HG02938 (cell line): ENCODE data around the gene WIPF2.

ENCODE experiments used
- ATAC-seq: cut with Tn5 transposase; IDR thresholded peaks from one replicate; pipeline ENCODE4 v1.9.1; 2021; ENCODE audit warnings: mild to moderate bottlenecking, moderate library complexity; ENCODE audit not compliant: unreplicated experiment

Gene WIPF2

DNA sequence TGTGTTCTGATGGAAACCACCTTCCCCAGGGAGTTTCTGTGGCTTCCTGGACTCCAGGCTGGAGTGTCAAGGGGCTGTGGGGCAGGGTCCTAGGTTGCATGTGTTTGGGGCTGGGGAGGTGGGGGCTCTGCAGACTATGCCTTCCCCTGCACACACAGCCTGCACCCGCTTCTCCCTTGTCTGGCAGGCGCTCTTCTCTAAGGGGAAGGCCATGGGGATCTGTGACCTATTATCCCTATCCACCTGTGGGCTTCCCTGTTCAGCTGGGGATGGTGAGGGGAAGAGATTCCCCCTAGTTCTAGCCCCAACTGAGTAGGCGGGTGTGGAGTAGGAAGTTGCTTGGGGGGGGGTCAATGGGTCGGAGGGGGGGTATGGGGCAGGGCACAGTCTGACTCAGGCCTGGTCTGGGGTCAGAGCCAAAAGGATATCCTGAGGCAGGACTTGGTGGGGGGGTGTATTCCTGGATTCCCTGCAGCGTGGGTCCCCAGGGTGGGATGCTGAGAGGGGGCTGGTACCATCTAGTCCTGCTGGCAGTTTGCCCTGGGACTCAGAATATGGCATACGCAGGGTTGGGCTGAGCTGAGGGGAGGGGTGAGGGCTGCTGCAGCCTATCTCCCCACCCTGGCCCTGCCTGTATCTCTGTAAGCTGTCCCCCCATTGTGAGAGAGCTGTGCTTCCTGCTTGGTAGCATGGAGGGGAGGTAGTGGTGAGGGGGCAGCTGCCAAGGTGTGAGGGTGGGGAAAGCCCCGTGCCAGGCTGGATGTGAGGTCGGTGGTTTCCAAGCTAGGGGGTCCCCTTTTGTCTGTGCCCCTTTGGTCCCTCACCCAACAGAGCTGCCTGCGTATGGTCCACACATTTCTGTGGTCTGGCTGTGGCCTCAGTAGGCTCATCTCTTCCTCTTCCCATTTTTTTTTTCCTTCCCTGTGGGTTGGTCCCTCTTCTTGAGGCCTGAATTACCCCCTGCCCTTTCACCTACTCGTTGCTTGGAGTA, 104.6 kb downstream of the WIPF2 start:
- no peak for ATAC-seq

DNA sequence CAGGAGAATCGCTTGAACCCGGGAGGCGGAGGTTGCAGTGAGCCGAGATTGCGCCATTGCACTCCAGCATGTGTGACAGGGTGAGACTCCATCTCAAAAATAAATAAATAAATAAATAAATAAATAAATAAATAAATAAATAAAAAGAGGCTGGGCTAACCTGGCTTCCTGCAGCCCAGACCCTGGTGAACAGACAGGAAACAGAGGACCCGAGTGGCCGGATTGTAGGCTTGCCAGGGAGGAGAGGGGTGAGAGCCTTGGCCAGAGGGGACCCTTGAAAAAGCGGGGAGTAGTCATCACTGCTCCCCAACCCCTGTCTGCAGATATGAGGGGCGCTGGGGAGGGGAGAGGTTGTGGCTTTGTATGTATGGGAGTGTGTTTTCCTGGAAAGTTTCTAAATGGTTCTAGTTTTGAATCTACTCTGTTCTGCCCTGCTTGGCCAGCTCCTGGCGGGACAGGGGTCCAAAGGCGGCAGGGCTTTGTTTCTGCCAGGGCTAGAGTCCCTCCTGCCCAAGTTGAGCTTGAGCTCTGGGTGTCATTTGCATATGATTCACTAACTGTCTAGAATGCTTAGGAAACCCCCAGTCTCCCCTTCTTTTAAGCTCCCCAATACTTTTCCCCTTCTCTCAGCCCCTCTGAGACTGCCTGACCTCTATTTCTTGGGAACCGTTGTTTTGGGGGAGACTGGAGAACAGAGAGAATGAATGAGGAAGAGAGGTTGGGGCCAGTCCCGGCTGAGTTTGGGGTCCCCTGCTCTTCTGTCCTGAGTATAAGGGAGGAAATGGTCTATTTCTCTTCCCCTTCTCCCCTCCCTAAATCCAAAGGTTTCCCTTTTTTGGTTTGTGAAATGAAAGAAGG, 106.3 kb downstream of the WIPF2 start:
- ATAC-seq = no peak

DNA sequence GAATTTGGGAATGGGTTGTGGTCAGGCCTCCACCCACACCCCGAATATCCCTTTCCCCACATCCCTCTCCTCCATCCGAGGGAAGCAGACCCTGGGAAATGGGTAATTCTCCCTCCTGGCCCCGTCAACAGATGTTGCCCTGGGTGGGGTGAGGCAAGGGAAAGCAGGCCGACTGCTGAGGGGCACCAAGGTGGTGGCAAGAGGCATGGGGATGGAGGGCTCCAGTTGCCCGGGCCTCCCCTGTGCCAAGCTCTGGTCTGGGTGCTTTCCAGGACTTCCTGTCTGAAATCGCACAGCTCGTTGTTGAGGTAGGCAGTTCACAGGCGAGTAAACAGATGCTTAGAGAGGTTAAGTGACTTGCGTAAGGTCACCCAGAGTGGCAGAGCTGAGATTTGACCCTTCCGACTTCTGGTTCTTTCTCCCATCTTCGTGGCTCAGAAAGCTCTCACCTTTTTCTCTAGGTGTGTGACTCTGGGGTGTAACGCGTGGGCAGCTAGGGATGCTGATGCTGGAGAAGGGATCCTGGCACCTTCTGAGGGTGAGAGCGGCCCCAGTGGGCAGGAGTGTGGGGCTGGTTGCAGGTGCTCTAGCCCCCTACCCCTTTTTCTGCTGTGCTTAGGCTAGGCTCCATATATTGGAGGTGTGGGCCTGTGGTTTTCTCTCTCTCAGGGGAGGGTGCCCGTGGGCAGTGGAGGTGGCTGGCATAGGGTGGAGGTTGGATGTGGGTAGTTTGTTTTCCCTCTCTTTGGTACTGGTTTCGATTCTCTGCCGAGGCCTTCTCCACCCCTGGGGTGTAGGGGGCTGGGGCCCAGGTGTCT, 107.1 kb downstream of the WIPF2 start:
- ATAC-seq = no peak

DNA sequence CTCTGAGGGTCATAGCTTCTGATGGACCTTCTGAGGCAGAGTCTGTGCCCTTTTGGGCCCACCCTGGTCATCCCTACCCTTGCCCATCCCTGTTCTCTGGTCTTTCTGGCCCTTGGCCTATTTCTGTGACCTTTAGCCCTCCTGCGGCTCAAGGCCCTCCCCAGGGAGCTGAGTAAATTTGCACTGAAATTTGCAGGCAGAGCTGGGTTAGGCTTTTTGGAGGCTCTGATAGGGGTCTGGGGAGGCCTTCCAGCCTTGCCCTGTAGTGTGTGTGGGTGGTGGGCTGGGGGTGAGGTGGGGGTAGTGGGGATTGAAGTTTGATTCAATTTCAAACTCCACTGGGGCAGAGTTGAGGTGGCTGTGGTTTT, 107.7 kb downstream of the WIPF2 start:
- ATAC-seq = no peak

DNA sequence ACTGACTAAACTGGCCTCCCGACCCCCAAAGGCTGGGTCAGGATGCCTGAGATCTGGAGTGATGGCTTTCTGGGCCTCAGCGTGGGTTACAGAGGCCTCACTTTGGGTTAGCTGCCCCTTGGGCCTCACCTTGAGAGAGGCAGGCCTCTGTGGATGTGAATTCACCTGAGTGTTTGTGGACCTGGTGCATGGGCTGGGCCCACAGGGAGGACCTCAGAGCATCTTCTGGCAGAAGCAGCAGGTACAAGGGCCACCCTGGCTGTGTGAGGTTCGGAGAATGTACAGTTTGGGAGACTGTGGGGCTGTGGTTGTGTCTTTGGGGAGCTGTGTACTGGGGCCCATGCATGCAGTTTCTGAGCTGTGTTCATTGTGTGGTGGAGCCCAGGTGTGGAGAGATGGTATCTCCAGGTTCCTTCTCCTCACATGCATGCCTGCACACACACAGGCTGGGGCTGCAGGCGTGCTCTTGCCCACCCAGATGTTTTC, 108.2 kb downstream of the WIPF2 start:
- no peak for ATAC-seq

DNA sequence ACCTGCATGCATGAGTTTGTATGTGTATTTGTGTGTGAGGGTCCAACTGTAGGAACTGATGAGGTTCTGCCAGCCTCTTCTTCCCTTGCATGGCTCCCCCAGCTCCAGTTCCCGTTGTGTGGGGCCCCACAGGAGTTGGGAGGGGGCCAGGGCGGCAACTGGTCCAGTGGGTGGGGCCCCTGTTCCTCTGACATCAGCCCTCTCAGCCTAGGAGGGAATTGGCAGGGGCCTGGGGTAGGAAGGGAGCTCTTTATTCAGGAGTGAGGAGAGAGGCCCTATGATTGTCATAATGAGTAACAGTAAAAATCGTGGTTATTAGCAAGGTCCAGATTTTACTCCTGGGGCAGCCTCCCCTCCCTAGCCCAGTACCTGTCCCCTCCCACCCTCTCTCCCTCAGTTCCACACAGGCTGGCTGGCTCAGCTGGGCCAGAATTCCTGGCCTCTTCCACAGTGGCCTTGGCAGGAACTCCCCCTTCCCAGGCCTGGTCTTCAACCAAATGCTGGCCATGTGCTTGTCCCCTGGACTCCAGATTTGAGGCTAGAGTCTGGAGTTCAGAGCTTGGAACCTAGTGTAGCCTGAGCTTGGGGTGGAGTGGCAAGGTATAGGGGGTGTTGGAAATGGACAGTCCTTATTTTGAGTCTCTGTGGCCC, 108.8 kb downstream of the WIPF2 start:
- ATAC-seq = no peak

DNA sequence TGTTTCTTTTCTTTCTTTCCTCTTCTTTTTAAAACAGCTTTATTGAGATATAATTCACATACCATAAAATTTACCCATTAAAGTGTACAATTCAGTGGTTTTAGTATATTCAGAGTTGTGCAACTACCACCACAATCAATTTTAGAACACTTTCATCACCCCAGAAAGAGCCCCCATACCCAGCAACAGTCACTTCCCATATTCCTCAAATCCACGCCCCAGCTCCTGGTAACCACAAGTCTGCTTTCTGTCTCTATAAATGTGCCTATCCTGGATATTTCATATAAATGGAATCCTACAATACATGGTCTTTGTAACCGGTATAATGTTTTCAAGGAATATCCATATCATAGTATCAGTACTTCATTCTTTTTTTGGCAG, 109.3 kb downstream of the WIPF2 start:
- no peak for ATAC-seq

DNA sequence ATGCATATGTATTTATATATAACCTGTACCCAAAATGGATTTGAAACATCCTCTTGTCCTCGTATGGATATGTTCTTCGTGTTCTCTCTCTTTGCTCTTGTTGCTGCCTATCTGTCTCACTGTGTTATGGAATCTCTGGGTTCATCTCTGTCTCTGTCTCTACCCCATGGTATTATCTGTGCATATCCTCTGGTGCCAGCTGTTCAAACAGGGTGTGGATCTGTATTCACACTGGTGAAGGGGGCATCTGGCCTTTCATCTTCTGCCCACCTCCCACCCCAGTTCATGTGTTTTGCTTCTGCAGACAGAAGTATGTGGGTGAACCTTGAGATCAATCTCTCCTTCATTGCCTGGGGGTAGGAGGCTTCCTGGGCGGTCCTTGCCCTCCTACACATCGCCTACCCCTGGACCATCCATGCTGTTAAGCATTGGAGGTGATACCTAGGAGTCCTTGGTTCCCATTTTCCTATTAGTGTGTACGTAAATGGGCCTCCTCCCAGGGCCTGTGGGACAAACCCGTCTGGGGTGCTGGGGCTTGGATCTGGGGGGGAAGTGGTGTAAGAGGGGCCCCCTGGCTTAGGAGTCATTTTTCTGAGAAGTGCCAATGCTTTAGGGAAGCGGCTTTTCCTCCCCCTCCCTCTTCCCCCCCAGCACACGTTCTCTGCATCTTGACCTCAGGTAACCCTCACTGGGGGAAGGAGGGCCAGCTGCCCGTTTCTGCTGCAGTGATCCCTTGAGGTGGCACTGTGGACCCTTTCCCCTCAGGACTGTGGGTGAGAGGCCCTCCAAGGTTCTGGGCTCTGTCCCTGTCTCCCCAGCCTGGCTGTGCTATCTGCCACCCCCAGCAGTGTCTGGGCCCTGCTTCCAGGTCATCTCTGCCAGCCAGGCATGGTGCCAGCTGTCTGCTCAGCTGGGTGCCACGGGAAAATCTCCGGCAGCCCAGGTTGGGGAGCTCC, 111.0 kb downstream of the WIPF2 start:
- ATAC-seq = no peak

DNA sequence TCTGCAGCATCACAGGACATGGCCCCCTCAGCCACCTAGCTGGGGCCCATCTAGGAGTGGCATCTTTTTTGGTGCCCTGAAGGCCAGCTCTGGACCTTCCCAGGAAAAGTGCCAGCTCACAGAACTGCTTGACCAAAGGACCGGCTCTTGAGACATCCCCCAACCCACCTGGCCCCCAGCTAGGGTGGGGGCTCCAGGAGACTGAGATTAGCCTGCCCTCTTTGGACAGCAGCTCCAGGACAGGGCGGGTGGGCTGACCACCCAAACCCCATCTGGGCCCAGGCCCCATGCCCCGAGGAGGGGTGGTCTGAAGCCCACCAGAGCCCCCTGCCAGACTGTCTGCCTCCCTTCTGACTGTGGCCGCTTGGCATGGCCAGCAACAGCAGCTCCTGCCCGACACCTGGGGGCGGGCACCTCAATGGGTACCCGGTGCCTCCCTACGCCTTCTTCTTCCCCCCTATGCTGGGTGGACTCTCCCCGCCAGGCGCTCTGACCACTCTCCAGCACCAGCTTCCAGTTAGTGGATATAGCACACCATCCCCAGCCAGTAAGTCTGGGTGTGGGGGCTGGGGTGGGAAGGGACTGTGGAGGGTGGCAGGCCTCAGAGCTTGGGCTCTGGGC, 111.9 kb downstream of the WIPF2 start:
- no peak for ATAC-seq

DNA sequence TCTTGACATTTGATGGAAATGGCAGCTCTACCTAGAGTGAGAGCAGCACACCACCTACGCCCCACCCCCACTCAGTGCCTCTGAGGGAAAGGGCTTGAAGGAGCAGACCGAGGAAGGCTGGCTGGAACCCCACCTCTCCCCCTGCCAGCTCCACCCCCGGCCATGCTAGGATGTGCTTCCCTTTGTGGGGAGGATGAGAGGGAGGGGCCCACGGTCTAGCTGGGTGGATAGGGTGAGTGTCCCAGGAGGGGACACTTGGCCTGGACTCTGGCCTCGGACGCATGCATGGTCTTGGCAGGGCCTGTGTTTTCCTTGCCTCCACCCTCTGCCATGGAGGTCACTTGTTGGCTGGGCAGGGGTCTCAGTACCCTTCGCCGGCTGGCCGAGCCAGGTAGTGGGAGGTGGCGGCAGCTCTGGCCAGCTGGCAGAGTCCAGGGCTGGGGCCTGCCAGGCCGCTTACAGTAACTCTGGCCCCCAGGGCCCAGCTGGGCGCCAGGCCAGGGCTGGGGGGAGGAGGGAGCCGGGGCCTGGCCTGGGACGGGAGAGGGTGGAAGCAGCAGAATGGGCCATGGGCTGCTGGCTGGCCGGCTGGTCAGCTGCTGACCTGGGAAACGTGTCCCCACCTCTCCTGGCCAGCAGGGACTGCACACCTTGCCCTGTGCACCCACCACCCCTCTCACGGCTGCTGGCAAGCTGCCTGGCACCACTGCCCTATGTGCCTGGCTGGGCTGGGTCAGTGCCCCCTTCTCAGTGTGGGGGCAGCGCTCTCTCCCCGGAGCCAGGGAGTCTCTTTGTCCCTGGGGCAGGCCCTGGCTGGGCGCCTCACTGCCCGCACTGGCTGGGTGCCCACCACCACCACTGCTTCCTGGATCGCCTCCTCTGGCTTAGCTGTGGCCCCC, 112.9 kb downstream of the WIPF2 start:
- ATAC-seq = no peak
